PC-3 (cell line): Measurements from ENCODE around the gene KCNJ12.

Experiments used
- CTCF ChIP-seq: fragments of 300-600 bp; sonication (generic); conservative IDR thresholded peaks from 2 replicates; pipeline ENCODE4 v1.5.1; 2017; ENCODE audit warnings: antibody characterized with exemption, low read depth, mild to moderate bottlenecking, low read length
- EZH2 ChIP-seq: fragments of 300-600 bp; sonication (generic); IDR thresholded peaks from one replicate; pipeline ENCODE4 v1.6.1; 2017; ENCODE audit warnings: antibody characterized with exemption, mild to moderate bottlenecking, low read length; ENCODE audit not compliant: unreplicated experiment
- EZH2phosphoT487 ChIP-seq: fragments of 300-600 bp; sonication (generic); IDR thresholded peaks from 2 replicates; pipeline ENCODE4 v1.6.1; 2018; ENCODE audit warnings: mild to moderate bottlenecking, antibody characterized with exemption, low read length, borderline replicate concordance

GRCh38 chr17:21355586-21355985 is 20.6 kb upstream of the KCNJ12 start:
- TF ChIP-seq CTCF (no peak), EZH2 (no peak), EZH2phosphoT487 (no peak)
